ENCODE results near the gene B4GALNT4.
"Not testable (repeated sequence)": the region's sequence is repeated elsewhere in the genome, so short reads cannot be mapped to it uniquely, and the experiment has no call there.

B4GALNT4 gene

DNA sequence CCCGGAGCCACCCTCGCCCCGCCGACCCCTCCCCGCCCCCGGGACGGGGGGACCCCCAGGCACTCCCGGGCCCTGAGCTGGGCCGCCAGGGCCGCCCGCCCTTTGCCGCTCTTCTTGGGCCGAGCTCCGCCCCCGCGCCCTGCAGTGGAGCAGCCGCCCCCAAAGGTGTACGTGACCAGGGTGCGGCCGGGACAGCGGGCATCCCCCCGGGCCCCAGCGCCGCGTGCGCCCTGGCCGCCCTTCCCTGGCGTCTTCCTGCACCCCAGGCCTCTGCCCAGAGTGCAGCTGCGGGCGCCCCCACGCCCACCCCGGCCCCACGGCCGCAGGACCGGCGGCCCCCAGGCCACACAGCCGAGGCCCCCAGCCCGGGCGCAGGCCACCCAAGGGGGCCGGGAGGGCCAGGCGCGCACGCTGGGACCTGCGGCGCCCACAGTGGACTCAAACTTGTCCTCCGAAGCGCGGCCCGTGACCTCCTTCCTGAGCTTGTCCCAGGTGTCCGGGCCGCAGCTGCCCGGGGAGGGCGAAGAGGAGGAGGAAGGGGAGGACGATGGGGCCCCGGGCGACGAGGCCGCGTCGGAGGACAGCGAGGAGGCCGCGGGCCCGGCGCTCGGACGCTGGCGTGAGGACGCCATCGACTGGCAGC lies 7.4 kb downstream of the B4GALNT4 start:
- DNase-seq, result no peak

- DNase-seq, result no peak
Observed at GRCh38 chr11:377174-377865, 8.0 kb downstream of the B4GALNT4 start.

DNA sequence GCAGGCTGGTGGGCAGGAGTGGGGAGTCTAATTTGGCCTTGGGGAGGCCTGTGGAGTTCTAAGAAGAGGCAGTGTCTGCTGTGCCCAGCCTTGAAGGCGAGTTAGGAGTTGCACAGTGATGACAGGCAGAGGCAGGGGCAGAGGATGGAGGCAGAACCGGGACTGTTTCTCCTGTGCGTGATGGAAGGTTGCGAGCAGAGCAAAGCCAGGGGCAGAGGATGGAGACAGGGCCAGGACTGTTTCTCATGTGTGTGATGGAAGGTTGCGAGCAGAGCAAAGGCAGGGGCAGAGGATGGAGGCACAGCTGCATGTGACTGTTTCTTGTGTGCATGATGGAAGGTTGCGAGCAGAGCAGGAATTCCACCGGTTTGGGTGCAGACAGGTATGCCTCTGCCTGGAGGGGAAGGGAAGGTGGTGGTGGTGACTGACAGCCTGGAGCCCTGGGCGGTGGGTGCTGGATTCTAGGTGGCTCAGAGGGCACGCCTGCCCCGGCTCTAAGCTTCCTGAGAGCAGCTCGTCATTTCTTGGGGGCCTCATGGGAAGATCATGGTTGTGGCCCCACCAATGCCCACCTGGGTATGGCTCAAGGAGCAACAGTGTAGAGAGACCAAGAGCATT lies 8.7 kb downstream of the B4GALNT4 start:
- DNase-seq, result no peak

GRCh38 chr11:379205-380094 lies 10.2 kb downstream of the B4GALNT4 start:
- DNase-seq, result no peak

GRCh38 chr11:380095-380480 lies 10.8 kb downstream of the B4GALNT4 start:
- DNase-seq, result no peak

DNA sequence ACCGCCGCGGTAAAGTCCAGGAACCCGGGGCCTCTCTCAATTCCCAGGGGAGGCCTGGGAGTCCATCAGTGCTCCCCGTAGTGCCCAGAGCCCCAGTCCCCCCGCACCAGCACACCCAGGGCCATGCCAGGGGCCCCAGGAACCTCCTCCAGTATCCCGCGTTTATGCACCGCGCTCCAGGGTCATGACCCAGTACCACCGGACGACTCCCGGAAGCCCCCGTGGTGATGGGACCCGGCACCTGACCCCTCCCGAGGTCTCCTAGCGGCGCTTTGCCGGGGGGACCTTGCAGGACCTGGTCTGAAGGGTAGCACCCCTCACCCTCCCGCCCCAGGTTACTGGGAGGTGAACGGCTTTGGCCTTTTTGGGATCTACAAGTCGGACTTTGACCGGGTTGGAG lies 11.2 kb downstream of the B4GALNT4 start:
- no peak for DNase-seq

DNA sequence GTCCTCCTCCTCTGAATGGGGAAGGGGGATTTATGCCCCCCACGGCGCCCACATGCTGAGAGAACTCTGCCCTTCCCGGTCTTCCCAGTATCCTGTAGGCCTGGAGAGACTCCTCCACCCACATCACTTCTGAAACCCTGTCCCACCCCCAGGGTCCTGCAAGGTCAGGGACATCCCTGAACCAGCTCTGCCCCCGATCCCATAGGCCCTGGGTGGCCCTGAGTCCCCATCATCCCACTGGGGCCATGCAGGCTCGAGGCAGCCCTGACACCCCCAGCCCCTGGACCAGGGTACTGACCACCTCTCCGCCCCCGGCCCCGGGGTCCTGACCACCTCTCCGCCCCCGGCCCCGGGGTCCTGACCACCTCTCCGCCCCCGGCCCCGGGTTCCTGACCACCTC lies 11.7 kb downstream of the B4GALNT4 start:
- no peak for DNase-seq

DNA sequence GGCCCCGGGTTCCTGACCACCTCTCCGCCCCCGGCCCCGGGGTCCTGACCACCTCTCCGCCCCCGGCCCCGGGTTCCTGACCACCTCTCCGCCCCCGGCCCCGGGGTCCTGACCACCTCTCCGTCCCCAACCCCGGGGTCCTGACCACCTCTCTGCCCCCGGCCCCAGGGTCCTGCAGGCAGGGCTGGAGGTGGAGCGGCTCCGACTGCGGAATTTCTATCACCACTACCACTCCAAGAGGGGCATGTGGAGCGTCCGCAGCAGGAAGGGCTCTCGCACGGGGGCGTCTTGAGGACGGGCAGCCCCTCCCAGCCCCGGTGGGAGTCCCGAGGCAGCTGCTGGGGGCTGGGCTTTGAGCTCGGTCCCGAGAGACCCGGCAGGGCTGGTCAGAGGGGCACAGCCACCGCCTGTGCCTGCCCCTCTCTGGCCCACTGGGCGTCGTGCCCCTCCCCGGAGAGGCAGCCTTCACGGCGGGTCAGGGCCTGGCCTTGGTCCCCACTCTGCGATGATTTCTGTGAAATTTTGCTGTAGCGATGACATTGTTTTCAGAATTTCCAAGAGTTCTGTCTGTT lies 12.3 kb downstream of the B4GALNT4 start:
- no peak for DNase-seq

GRCh38 chr11:382081-382629 lies 12.9 kb downstream of the B4GALNT4 start:
- no peak for DNase-seq

DNA sequence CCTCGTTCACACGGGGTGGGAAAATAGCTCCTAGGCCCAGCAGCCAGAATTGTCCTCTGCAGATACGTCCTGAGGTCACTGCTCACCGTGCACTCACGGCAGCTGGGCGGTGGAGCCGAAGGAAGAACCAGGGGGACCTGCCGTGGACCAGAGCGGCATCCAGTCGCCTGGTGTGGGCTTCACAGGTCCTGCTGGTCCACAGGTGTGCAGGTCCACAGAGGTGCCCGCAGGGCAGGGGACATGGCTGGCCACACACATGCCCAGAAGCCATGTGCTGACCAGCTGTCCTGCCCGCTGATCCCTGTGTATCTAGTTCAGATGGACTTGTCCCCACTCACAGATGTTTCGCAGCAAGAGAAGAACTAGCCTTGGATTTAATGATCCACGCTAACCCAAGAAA lies 14.1 kb downstream of the B4GALNT4 start:
- no peak for DNase-seq

GRCh38 chr11:384511-384910 lies 15.2 kb downstream of the B4GALNT4 start:
- DNase-seq, result no peak

DNA sequence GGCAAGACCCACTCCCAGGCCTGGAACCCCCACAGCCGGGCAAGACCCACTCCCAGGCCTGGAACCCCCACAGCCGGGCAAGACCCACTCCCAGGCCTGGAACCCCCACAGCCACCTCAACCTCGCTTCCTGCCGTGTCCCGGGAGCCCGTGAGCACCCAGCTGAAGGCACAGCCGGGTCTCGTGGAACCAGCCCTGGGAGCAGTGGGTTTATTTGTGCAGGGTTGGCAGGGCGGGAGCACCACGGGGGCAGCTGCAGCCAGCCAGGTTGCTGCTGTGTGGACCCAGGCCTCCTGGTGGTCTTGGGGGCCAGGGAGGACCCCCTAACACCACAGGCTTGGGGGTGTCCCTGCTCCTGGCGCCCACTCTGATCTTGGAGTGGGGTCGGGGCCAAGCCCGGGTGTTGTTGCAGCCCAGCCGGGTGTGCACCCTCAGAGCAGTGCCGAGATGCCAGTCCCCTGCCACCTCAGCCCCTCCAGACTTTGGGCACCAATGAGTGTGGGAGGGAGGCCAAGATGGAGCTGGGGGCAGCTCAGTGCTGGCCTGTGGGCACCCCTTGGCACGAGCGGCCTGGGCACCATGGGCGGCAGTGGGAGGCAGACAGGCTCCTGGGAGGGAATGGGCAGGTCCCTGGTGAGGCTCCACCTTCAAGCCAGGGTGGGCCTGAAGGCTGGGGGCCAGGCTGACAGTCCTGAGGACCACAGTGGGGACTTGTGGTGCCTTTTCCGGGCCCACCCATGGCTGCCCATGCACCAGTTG lies 16.5 kb downstream of the B4GALNT4 start:
- no peak for DNase-seq

- no peak for DNase-seq
Observed at GRCh38 chr11:386483-386882, 17.2 kb downstream of the B4GALNT4 start.

DNA sequence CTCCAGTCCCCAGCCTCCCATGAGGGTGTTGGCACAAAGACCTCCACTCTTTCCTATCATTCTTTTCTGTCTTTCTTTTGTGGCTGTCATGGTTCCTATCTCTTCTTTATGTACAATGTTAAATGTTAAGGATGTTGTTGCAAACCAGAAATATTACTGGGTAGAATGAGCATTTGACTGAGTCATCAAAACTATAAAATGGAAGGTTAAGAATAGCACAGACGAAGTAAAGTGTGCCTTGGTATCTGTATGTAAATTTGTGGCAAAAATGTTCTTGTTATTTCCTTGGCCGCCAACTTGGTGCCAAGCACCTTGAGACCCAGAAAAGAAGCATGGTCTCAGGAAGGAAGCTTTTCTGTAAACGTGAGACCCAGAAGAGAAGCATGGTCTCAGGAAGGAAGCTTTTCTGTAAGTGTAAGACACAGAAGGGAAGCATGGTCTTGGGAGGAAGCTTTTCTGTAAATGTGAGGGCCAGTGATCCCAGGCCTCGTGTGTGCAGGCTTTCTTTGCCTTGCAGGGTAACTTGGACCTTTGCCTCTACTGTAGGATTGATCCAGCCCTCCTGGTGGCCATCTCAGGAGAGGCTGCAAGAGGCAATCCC lies 18.0 kb downstream of the B4GALNT4 start:
- DNase-seq, result no peak

DNA sequence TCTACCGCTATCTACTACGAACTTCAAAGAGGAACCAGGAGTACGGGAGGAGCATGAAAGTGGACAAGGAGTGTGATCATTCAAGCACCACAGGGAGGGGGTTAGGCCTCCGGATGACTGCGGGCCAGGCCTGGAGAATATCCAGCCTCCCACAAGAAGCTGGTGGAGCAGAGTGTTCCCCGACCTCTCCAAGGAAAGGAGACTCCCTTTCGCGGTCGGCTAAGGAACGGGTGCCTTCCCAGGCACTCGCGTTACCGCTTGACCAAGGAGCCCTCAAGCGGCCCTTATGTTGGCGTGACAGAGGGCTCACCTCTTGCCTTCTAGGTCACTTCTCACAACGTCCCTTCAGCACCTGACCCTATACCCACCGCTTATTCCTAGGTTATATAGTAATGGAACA lies 20.1 kb downstream of the B4GALNT4 start:
- DNase-seq, result not testable (repeated sequence)

DNA sequence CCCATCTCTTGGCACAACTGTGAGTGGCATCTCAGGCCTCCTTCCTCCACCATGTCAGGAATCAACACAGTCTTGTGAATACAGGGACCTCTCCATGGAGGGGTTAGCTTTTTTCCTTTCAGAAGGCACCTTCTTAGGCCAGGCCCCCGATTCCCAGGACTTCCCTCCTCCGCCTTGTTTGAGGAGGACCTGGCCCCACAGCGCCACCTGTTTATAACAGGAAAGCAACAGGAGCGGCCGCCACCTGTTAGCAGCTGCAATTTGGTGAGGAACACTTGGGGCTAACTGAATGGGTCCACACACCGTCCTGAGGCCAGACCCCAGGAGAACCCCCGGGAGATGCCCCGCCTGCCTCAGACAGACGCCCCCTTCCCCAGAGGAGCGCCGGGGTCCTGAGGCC lies 20.9 kb downstream of the B4GALNT4 start:
- no peak for DNase-seq

GRCh38 chr11:391117-392017 lies 22.1 kb downstream of the B4GALNT4 start:
- DNase-seq, result no peak

DNA sequence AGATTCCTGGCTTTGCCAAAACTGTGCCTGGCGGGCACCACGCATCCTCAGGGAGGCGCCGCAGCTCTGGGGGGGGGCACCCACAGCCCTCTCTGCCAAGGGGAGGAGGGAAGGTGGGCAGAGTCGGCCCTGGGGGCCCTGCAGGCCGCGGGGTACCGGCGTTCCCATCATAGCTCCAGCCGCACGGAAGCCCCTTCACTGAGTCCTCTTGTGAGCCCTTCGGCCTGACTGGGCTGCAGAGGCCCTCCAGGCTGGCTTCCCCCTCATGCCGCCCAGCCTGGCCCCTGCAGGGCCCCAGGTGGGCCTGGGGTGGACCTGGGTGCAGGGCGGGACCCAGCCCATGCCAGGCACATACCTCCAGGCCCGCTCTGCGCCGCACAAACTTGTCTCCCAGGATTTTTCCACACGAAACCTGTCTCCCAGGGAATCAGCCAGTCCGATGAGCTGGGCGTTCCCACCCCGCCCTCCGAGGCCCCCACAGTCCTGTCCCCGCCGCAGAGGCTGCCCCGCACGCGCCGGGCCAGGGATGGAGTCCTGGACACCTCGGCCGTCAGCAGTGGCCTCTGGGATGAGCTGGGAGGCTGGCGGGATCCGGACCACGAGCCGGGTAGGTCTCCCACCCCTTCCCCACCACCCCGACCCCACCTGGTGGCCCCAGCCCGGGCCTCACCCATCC lies 22.9 kb downstream of the B4GALNT4 start:
- no peak for DNase-seq

DNA sequence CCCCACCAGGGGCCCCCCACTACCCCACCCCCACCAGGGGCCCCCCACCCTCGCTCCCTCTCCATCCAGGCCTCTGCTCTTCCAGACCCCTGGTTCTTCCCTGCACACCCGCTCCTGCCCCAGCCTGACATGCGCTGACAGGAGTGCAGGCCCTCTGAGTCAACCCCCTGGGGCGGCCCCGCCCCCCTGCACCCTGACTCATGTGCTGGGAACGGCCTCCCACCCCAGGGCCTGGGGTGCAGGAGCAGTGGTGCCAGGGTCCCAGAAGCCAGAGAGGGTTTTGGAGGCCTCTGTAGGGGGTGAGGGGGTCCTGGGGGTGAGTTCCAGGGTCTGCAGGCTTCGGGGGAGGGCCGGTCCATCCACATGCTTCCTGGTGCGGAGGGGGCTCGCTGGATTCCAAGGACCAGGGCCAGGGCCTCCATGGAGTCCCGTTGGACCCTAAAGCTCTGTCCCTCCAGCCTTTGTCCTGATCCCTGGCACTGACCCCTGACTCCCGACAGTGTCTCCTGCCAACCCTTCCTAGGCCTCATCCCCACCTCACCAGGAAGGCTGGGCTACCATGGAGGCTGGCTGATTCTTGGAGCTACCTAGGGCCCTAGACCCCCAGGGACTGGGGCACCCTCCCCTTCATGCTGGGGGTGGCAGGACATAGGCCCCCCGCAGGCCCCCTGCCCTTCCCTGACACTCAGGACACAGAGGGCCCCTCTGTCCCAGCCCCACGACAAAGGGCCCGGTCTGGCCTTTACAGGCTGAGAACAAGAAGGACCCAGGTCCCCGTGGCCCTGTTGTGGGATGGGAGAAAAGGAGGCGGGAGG lies 24.1 kb downstream of the B4GALNT4 start:
- no peak for DNase-seq
